Measurements from ENCODE around the gene CMSS1.

GRCh38 chr3:100221159-100221558, 403.5 kb downstream of the CMSS1 start:
- TF ChIP-seq ARNT (IDR thresholded peaks at IDR 0.05) (no peak), BHLHE40 (IDR thresholded peaks at IDR 0.05; ENCODE audit: borderline replicate concordance) (no peak)
